ENCODE data around the gene ABAT.

The ABAT gene

GRCh38 chr16:8773537-8773936, 99.1 kb downstream of the ABAT start:
- TF ChIP-seq, protein P1, sequence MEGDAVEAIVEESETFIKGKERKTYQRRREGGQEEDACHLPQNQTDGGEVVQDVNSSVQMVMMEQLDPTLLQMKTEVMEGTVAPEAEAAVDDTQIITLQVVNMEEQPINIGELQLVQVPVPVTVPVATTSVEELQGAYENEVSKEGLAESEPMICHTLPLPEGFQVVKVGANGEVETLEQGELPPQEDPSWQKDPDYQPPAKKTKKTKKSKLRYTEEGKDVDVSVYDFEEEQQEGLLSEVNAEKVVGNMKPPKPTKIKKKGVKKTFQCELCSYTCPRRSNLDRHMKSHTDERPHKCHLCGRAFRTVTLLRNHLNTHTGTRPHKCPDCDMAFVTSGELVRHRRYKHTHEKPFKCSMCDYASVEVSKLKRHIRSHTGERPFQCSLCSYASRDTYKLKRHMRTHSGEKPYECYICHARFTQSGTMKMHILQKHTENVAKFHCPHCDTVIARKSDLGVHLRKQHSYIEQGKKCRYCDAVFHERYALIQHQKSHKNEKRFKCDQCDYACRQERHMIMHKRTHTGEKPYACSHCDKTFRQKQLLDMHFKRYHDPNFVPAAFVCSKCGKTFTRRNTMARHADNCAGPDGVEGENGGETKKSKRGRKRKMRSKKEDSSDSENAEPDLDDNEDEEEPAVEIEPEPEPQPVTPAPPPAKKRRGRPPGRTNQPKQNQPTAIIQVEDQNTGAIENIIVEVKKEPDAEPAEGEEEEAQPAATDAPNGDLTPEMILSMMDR (IDR thresholded peaks at IDR 0.05; ENCODE audit: extremely low read depth, insufficient read depth, missing control alignments): no peak
- DNase-seq (ENCODE audit: low spot score): no peak
- in situ Hi-C loops (cut with MboI; ENCODE audit: low pct_unique_long_range_greater_than_20kb, low sequenced_read_pairs, unreplicated experiment): no loop called here

DNA sequence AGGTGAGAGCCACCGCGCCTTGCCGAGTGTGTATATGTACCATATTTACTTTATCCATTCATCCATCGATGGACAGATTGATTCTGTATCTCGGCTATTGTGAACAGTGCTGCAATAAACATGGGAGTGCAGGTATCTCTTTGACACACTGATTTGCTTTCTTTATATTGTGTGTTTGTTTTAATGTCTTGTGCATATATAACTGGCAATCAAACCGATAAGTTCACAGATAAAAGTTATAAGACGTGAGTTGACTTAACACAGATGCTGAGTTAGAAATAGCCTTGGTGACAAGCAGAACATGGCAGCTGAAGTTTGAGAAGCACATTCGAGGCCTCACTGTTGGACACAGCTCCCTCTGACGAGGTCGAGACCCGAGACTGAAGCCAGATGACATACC, 99.8 kb downstream of the ABAT start:
- in situ Hi-C loops (cut with MboI; ENCODE audit: low pct_unique_long_range_greater_than_20kb, low sequenced_read_pairs, unreplicated experiment): no loop called here
- TF ChIP-seq, protein P1 (IDR thresholded peaks at IDR 0.05; ENCODE audit: extremely low read depth, insufficient read depth, missing control alignments): no peak
- DNase-seq (ENCODE audit: low spot score): no peak

- DNase-seq (ENCODE audit: low spot score): no peak
- TF ChIP-seq, protein P1 (IDR thresholded peaks at IDR 0.05; ENCODE audit: extremely low read depth, insufficient read depth, missing control alignments): no peak
- in situ Hi-C loops (cut with MboI; ENCODE audit: low pct_unique_long_range_greater_than_20kb, low sequenced_read_pairs, unreplicated experiment): loop anchor here (25.0 kb wide), 1 partner anchor 213 kb away; no protein-coding TSS in a partner anchor
Measured at GRCh38 chr16:8775359-8775758, 100.9 kb downstream of the ABAT start.

DNA sequence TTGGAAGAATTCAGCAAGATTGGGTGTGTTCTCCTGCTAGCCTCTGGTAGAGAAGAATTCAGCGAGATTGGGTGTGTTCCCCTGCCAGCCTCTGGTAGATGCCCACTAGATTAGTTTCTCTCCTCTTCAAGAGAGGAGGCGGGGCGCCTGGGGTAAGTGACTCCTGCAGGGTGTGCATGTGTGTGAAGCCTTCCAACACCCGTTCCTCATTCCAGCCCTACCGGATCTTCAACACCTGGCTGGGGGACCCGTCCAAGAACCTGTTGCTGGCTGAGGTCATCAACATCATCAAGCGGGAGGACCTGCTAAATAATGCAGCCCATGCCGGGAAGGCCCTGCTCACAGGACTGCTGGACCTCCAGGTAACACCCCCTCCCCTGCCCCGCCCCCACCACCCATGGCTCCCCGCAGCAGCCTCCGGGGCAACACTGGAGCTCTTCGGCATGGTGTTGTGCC, 101.7 kb downstream of the ABAT start:
- in situ Hi-C loops (cut with MboI; ENCODE audit: low pct_unique_long_range_greater_than_20kb, low sequenced_read_pairs, unreplicated experiment): loop anchor here (25.0 kb wide), 1 partner anchor 214 kb away; no protein-coding TSS in a partner anchor
- TF ChIP-seq, protein P1 (IDR thresholded peaks at IDR 0.05; ENCODE audit: extremely low read depth, insufficient read depth, missing control alignments): no peak
- no peak for DNase-seq (ENCODE audit: low spot score)

- no peak for DNase-seq (ENCODE audit: low spot score)
- TF ChIP-seq, protein P1 (IDR thresholded peaks at IDR 0.05; ENCODE audit: extremely low read depth, insufficient read depth, missing control alignments): no peak
- in situ Hi-C loops (cut with MboI; ENCODE audit: low pct_unique_long_range_greater_than_20kb, low sequenced_read_pairs, unreplicated experiment): loop anchor here (25.0 kb wide), 1 partner anchor 215 kb away; no protein-coding TSS in a partner anchor
Measured at GRCh38 chr16:8777217-8777616, 102.8 kb downstream of the ABAT start.

DNA sequence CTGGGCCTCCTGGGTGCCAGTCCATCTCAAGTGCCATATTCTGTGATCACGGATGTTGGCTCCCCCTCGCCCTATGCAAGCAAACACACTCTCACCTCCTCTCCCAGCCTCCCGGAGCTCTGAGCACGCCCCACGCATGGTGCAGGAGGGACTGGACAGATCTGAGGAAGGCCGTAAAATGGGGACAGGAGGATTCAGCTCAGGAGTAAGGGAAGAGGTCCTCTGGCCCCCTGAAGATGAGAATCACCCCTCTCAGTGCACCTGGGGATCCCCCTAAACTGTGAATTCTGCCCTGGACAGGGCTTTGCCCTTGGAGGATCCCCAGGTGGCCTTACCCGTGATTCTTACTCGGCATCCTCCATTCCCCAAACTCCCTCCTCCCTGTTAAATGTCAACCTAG, 107.4 kb downstream of the ABAT start:
- TF ChIP-seq, protein P1 (IDR thresholded peaks at IDR 0.05; ENCODE audit: extremely low read depth, insufficient read depth, missing control alignments): no peak
- no peak for DNase-seq (ENCODE audit: low spot score)
- in situ Hi-C loops (cut with MboI; ENCODE audit: low pct_unique_long_range_greater_than_20kb, low sequenced_read_pairs, unreplicated experiment): loop anchor here (25.0 kb wide), 1 partner anchor 219 kb away; no protein-coding TSS in a partner anchor
